OCI-LY7 (cell line): ENCODE results near the gene CFL1. TPM values are rescaled to one million over a fixed set of nuclear protein-coding genes. Genes with fewer than 3 reads are reported as not detected.

ENCODE experiments used
- BruUV-seq: library from RNA; stranded (reverse); fragments of 400-500 nt; replicated peaks from 2 replicates; lab custom pipeline; 2021; lab: Mats Ljungman, UMichigan
- CTCF ChIA-PET: fragments of 300-600 bp; sonication (Branson Sonifier 250); formaldehyde crosslinking; loops from one replicate; lab custom pipeline; 2022; ENCODE audit warnings: antibody characterized with exemption; ENCODE audit not compliant: unreplicated experiment; lab: Charles Lee
- POLR2A ChIA-PET: fragments of 300-600 bp; sonication (Branson Sonifier 250); formaldehyde crosslinking; loops from one replicate; lab custom pipeline; 2022; ENCODE audit warnings: antibody characterized with exemption; lab: Charles Lee
- DNase-seq: peaks from one replicate; pipeline ENCODE4 v3.0.0-alpha.2; 2015; ENCODE audit warnings: low spot score
- H2AFZ ChIP-seq: fragments of 200-600 bp; sonication (generic), shearing (Covaris generic); 2 replicates; pipeline ENCODE4 v1.6.1; 2014; ENCODE audit warnings: mild to moderate bottlenecking, antibody characterized with exemption, low read length, moderate library complexity
- H3K27ac ChIP-seq: fragments of 200-600 bp; sonication (generic); 2 replicates; pipeline ENCODE4 v1.5.1; 2014; ENCODE audit warnings: mixed run types, low read depth, mild to moderate bottlenecking, moderate library complexity, low read length, inconsistent platforms; ENCODE audit not compliant: poor library complexity, severe bottlenecking
- H3K36me3 ChIP-seq: fragments of 200-600 bp; sonication (generic); 2 replicates; pipeline ENCODE4 v1.6.1; 2014; ENCODE audit warnings: mild to moderate bottlenecking, antibody characterized with exemption, low read length, moderate library complexity, mixed read lengths; ENCODE audit not compliant: insufficient read depth
- H3K4me1 ChIP-seq: fragments of 200-600 bp; sonication (generic); 2 replicates; pipeline ENCODE4 v1.5.1; 2014; ENCODE audit warnings: mild to moderate bottlenecking, low read length; ENCODE audit not compliant: insufficient read depth, poor library complexity, severe bottlenecking
- H3K4me2 ChIP-seq: fragments of 200-600 bp; sonication (generic); 2 replicates; pipeline ENCODE4 v1.6.1; 2014; ENCODE audit warnings: mild to moderate bottlenecking, low read length
- H3K4me3 ChIP-seq: fragments of 200-600 bp; sonication (generic); 2 replicates; pipeline ENCODE4 v1.5.1; 2014; ENCODE audit warnings: mild to moderate bottlenecking, low read depth, low read length; ENCODE audit not compliant: poor library complexity, severe bottlenecking
- H3K79me2 ChIP-seq: fragments of 200-600 bp; sonication (generic); 2 replicates; pipeline ENCODE4 v1.6.1; 2016; ENCODE audit warnings: low read depth, mild to moderate bottlenecking, low read length, moderate library complexity, mixed read lengths; ENCODE audit not compliant: insufficient read depth
- H3K9me2 ChIP-seq: fragments of 200-600 bp; sonication (generic); 2 replicates; pipeline ENCODE4 v1.6.1; 2016; ENCODE audit warnings: mild to moderate bottlenecking, low read length, mixed read lengths; ENCODE audit not compliant: insufficient read depth
- H3K9me3 ChIP-seq: fragments of 200-600 bp; sonication (generic); 2 replicates; pipeline ENCODE4 v1.6.1; 2014; ENCODE audit warnings: mild to moderate bottlenecking, mixed run types, low read length, mixed read lengths
- H4K20me1 ChIP-seq: fragments of 200-600 bp; sonication (generic); 2 replicates; pipeline ENCODE4 v1.6.1; 2014; ENCODE audit warnings: mild to moderate bottlenecking, antibody characterized with exemption, low read length, moderate library complexity, mixed read lengths; ENCODE audit not compliant: insufficient read depth
- EZH2phosphoT487 ChIP-seq: fragments of 200-600 bp; sonication (generic); IDR thresholded peaks from 2 replicates; pipeline ENCODE4 v1.6.1; 2018; ENCODE audit warnings: low read depth, borderline replicate concordance, mild to moderate bottlenecking, mixed run types, antibody characterized with exemption, low read length, moderate library complexity, mixed read lengths
- intact Hi-C: fragments of 100-400 bp; cut with micrococcal nuclease; formaldehyde crosslinking; loops from one replicate; pipeline ENCODE4 v1.10.0; 2022; ENCODE audit not compliant: unreplicated experiment
- total RNA-seq, 2 experiments: library from RNA; depleted of rRNA in 1 of 2; stranded (reverse); fragments of >200 nt in 1 of 2; shearing (Covaris generic) in 1 of 2; gene quantifications; 2 replicates each; pipeline ENCODE4 v1.2.3, GENCODE V29; 2014 to 2022
- TF ChIP-seq, protein P1 (sequence below): fragments of 200-600 bp; sonication (generic); conservative IDR thresholded peaks from 2 replicates; pipeline ENCODE4 v1.5.1; 2014; ENCODE audit warnings: mild to moderate bottlenecking, antibody characterized with exemption, low read length, moderate library complexity, mixed read lengths

CFL1 gene
- total RNA-seq, 2 experiments from 2014 or later: 1,019 to 1,119 TPM

GRCh38 chr11:65888163-65888814 lies 30.3 kb upstream of the CFL1 start, which contains the start of gene FIBP:
FIBP (minus strand) TSS chr11:65888471; CDS start chr11:65888418, 53 bp downstream.
- Histone ChIP-seq H3K9me3 (no peaks in the 10 kb centered on the region), H3K4me2 (peak within 1 kb of the TSS; percentile 97), H3K79me2 (peaks cover 41% of the 10 kb centered on the region), H3K9me2 (no peaks in the 10 kb centered on the region), H4K20me1 (peaks cover 5% of the 10 kb centered on the region; the same call in 1 of the 2 replicates), H3K27ac (peak within 1 kb of the TSS; percentile 80), H3K4me1 (peaks cover 64% of the 10 kb centered on the region), H3K4me3 (peak within 1 kb of the TSS; percentile 93), H3K36me3 (peaks cover 42% of the 10 kb centered on the region), H2AFZ (peak within 1 kb of the TSS; percentile 65)
- TF ChIP-seq, protein P1, sequence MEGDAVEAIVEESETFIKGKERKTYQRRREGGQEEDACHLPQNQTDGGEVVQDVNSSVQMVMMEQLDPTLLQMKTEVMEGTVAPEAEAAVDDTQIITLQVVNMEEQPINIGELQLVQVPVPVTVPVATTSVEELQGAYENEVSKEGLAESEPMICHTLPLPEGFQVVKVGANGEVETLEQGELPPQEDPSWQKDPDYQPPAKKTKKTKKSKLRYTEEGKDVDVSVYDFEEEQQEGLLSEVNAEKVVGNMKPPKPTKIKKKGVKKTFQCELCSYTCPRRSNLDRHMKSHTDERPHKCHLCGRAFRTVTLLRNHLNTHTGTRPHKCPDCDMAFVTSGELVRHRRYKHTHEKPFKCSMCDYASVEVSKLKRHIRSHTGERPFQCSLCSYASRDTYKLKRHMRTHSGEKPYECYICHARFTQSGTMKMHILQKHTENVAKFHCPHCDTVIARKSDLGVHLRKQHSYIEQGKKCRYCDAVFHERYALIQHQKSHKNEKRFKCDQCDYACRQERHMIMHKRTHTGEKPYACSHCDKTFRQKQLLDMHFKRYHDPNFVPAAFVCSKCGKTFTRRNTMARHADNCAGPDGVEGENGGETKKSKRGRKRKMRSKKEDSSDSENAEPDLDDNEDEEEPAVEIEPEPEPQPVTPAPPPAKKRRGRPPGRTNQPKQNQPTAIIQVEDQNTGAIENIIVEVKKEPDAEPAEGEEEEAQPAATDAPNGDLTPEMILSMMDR: peak; percentile 81
- no peak for TF ChIP-seq EZH2phosphoT487
- BruUV-seq: no TSS peak
- ChIA-PET CTCF (interaction anchor here (0.5 to 2.4 kb wide), 17 partner anchors 8 to 396 kb away, joined by 3 to 24 read pairs (median 5); partner anchors contain the start of genes CFL1 and MUS81), POLR2A (interaction anchor here (0.5 to 5.6 kb wide), 11 partner anchors 10 to 1032 kb away, joined by 3 to 59 read pairs (median 4); partner anchors contain the start of genes CFL1 and MUS81)
- intact Hi-C loops: loop anchor here (1.0 to 5.0 kb wide), 3 partner anchors 29 to 244 kb away; partner anchors contain the start of gene SART1
- DNase-seq: peak; percentile 97

GRCh38 chr11:65887723-65888162 lies 29.8 kb upstream of the CFL1 start:
- no peak for DNase-seq
- peaks cover 37% of the 10 kb centered on the region for H3K79me2 ChIP-seq
- intact Hi-C loops: loop anchor here (1.0 to 5.0 kb wide), 3 partner anchors 28 to 245 kb away; partner anchors contain the start of gene SART1
- no peaks in the 10 kb centered on the region for H3K9me3 ChIP-seq
- peaks cover 58% of the 10 kb centered on the region for H3K4me1 ChIP-seq
- TSS peak; percentile 70 for BruUV-seq
- no peak for TF ChIP-seq EZH2phosphoT487
- TF ChIP-seq, protein P1: no peak
- POLR2A ChIA-PET: interaction anchor here (0.5 to 5.6 kb wide), 10 partner anchors 10 to 1032 kb away, joined by 3 to 59 read pairs (median 4); partner anchors contain the start of genes CFL1 and MUS81
- peak overlapping the region; percentile 80 for H3K27ac ChIP-seq
- CTCF ChIA-PET: interaction anchor here (0.5 to 2.4 kb wide), 17 partner anchors 7 to 395 kb away, joined by 3 to 24 read pairs (median 5); partner anchors contain the start of genes CFL1 and MUS81
- peaks cover 48% of the 10 kb centered on the region for H3K36me3 ChIP-seq
- H3K9me2 ChIP-seq: no peaks in the 10 kb centered on the region
- H4K20me1 ChIP-seq: peaks cover 3% of the 10 kb centered on the region; the same call in 1 of the 2 replicates
- H2AFZ ChIP-seq: peak overlapping the region; percentile 40; the same call in 1 of the 2 replicates
- peak overlapping the region; percentile 97 for H3K4me2 ChIP-seq
- H3K4me3 ChIP-seq: peak overlapping the region; percentile 93
